Activated naive CD4-positive, alpha-beta T cell treated with Interleukin-2 at 50 U/mL for 16 hours (primary cell): ENCODE measurements around the gene KCNH2.

Source experiments
- DNase-seq: peaks from one replicate; pipeline ENCODE4 v3.0.0-alpha.2; 2020

The KCNH2 gene

DNA sequence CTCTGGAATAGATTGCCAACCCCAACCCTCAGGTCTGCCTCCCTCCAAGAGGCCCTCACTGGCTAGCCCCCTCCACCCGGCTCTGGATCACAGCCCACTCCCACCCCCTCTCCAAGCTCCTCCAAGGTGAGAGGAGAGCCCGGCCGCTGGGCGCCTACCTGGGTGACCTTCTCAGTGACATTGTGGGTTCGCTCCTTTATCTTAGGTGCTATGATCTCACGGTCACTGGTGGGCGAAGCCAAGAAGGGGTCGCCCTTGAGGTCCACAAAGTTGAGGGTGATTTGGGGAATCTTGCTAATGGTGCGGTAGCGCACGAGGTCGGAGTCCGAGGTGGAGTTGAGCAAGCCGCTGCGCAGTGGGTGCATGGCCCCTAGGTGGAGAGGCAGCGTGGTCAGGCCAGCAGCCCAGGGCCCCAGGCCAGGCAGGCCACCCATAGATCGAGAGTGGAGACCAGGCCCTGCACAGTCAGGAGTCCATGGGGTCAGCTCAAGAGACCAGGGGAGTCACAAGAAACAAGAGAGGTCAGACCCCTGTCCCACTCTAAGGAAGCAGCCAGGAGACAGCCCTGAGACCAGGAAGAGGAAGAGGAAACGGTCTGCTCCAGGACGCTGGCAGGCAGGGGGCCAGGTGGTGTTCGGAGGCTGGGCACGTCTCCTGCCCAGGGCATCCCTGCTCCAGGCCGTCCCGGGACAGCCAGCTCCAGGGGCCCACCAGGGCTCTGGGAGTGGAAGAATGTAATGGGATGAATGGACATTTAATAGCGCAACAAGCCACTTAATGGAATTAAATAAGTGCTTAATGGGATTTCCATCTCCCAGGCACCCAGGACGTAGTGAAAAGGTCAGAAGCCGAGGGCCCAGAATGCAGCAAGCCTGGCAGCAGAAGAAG lies 20.7 kb downstream of the KCNH2 start:
- DNase-seq: no peak

DNA sequence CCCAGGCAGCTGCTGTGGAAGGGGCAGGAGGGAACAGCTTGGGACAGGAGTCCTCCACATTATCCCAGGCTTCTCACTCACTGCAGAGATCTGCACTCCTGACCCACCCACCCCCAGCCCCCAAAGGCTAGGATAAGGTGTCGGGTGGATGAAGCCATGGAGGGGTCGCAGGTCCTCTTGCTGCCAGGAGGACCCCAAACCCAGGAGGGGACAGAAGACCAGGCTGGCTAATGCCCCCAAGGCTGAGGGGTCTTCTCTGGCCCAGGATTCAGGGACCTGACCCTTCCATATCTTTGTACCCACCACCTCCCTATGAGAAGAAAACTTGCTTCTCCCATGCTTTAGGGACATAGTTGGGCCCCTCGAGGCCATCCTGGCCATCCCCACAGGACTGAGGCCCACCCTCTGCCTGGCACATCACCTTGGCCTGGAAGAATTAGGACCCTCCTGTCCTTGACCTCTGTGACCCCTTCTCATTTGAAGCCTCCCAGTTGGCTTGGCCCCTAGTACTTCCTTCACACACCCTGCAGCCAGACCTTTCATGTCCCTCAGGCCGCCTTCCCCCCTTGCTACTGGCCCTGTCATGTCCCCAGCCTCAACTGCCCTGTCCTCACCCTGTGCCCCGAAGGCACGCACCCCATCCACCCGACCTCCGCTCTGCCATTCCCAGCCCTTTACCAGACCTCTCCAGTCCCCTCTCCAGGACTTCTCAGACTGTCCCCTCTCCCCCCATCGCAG lies 21.6 kb downstream of the KCNH2 start:
- no peak for DNase-seq

DNA sequence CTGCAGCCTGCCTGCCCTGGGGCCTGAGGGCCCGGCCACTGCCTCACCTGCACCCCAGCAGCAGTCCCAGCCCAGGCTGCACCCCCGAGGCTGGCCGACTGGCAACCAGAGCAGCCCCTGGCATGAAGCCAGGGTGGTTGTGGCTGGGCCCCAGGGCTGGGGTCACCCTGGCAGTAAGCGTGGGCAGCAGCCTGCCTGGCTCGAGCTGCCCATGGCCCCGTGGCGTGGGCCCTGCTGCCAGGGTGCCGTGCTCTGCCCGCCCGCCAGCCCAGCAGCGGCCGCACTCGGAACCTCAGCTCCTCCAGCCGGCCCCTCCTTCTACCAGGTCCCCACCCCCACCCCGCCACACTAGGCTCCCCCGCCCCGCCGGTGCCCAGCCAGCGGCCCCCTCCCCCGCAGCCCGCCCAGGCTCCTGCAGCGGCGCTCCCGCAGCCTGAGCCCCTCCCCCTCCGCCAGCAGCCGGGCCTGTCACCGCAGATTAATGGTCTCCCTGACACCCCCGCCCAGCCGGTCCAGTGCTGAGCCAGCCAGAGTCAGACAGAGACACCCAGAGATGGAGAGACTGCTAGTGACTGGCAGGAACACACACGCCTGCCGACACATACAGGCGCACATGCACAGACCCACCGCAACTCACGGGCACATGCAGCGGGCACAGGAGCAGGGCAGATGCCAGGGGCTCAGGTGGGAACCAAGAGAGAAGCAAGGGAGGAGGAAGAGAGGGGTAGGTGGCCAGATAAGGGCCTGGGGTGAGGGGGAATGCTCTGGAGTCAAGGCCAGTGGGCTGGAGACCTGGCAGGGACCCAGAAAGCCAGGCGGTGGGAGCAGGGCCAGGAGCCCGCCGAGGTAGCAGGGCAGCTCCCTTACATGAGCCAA lies 22.4 kb downstream of the KCNH2 start:
- no peak for DNase-seq

DNA sequence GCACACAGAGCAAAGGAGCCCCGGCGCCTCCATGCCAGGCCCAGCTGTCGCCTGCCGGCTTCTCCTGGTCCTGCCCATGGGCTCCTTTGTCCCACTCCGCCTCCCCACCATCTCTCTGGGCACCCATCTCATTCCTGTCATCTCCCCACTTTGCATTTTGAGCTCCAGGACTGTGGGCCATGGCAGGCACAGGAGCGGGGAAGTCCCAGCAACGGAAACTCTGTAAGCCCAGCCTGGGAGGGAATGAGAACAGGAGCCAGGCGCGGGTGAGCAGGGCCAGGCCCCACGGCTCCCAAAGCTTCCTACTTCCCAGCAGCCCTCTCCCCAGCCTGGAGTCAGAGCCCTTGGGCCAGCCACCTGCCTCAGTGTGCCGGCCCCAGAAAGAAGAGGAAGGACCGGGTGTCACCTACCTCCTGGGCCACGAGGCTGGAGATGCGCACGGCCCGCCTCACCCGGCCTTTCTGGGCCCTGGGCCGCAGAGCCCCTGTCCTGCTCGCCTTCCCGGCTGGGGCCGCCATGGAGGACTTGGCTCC lies 23.1 kb downstream of the KCNH2 start:
- no peak for DNase-seq

DNA sequence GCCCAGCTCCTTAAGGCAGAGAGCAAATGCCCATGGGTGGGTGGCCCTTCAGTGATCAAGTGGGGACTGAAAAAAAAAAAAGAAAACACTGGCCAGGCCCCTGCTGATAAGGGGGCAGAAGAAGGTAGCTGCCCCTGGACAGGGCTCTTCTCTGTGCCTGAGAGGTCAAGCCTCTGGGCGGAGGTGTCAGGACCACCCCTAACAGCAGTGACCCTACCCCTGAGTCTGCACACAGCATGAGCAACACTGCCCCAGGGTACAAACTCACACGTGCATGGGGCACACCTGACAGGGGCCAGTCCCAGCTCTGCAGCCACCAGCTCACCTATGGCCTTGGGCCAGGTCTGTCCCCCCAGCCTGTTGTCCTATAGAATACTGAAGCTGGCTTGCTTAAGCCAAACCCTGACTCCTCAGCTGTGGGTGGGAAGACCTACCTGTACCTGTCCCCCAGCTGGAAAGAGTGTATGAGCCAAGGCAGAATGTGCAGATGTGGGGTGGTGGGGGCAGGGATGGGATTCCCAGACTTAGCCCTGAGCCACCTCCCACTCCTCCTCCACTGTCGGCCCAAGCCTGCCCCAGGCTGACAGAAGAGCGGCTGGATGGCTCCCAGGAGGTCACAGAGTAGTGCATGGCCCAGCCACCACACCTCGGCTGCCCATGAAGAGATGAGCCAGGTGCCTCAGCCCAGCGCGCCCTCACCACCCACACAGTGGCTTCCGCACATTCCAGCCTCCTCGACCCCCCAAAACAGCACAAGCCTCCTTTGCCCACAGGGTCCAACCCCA lies 23.7 kb downstream of the KCNH2 start:
- no peak for DNase-seq

DNA sequence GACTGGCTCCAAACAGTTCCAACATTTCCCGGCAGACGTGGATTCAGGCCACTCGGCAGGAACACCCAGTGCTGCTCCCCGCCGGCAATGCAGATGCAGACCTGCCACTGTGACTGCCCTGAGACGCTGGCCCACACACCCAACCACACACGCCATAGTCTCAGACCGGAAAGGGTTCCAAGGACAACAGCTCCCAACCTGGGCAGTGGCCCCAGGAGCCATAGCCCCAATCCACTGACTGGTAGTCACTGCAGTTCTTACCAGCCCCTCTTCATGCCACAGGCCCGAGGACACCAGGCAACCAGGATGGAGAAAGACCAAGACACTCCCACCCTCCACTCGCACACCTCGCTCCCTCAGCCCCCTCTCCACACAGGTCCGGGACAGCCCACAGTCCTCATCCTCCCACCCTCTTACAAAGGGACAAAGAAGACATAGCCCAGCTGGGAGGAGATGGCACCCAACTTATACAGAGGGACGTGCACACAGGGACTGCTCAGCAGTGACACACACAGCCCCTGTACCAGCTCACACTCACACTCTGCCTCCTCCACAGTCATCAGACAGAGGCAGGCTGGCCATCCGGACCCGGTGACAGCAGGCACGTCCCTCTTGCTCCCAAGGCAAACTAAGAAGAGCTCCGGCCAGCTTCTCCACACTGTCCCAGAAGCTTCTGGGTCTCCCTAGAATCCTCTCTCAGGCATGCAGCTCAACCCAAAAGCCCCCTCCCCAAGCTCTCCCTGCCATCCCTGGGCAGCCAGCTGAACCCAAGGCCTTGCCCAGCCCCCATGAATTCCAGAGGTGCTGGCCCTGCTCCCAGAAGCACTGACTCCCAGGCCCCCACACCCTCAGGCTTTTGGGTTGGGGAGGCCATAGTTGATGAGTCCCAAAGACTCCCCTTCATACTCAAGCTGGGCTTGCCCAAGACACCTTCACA lies 24.8 kb downstream of the KCNH2 start:
- DNase-seq: no peak

DNA sequence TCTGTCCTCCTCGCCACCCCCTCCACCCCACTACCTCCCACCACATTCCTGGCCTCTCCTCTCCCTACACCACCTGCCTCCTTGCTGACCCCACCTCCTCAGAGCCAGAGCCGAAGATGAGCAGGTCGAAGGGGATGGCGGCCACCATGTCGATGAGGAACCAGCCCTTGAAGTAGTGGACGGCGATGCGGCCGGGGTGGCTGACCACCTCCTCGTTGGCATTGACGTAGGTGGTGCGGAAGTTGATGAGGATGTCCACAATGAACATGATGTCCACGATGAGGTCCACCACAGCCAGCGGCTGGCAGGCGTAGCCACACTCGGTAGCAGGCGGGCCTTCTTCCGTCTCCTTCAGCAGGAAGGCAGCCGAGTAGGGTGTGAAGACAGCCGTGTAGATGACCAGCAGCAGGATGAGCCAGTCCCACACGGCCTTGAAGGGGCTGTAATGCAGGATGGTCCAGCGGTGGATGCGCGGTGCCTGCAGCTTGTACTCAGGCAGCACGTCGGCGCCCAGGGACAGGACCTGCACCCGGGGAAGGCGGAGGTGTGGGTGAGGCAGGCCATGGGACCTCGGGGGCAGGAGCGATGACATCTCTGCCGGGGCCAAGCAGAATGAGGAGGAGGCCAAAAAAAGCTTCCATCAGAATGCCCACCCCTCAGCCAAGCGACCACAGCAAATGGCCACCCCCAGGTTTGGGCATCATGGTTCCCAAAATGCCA lies 25.6 kb downstream of the KCNH2 start:
- DNase-seq: no peak

DNA sequence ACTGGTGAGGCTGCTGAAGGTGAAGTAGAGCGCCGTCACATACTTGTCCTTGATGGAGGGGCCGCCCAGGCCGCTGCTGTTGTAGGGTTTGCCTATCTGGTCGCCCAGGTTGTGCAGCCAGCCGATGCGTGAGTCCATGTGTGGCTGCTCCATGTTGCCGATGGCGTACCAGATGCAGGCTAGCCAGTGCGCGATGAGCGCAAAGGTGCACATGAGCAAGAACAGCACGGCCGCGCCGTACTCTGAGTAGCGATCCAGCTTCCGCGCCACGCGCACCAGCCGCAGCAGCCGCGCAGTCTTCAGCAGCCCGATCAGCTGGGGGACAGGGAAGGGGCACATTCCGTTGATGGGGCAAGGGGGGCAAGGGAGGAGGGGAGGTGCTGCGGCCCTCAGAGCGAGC lies 26.6 kb downstream of the KCNH2 start:
- no peak for DNase-seq

DNA sequence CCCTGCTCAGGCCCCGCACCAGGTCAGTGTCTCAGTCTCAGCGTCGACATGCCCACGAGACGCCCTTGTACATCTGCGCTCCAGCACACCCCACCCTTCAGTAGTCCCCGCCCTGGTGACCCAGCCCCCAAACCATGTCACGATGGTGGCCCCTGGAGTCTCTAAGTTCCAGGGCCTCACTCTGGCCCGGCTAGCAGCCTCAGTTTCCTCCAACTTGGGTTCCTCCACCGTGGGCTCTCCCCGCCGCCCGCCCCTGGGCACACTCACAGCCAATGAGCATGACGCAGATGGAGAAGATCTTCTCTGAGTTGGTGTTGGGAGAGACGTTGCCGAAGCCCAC lies 27.0 kb downstream of the KCNH2 start:
- no peak for DNase-seq

DNA sequence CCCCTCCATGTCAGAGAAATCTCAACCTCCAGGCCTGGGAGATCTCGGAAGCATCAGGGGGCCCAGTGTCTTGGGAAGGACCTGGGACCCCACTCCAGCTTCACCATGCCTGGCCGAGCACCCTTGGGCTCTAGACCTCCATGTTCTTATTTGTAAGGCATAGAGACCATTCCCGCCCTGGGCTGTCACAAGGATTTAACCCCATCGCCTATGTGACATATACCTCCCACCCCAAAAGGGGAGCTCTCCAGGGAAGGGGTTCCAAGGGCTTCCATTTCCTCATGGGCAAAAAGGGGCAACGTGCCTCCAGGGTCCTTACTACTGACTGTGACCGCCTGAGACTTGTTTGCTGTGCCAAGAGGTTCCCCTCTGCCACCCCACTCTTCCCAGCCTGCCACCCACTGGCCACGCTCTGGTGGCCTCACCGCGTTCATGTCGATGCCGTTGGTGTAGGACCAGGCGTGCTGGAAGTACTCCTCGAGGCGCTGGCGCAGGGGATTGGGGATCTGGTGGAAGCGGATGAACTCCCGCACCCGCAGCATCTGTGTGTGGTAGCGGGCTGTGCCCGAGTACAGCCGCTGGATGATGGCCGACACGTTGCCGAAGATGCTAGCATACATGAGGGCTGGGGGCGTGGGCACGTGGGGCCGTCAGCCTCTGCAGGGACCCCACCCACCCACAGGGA lies 27.5 kb downstream of the KCNH2 start:
- no peak for DNase-seq

DNA sequence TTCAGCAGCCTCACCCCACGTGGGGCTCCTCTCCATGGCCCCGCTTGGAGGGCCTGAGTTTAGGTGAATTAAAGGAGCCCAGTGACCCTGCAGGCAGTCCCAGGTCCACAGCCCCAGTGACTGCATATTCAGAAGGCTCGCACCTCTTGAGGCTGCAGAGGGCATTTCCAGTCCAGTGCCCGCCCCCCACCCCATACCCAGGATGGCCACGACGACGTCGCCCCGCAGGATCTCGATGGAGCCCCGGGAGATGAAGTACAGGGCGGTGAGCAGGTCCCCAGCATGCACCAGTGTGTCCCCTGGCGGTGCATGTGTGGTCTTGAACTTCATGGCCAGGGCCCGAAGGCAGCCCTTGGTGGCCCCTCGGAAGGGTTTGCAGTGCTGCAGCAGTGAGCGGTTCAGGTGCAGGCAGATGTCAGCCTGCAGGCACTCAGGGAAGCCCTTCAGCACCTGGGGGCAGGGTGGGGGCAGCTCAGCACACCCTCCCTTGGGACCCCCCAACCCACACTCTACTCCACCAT lies 28.1 kb downstream of the KCNH2 start:
- no peak for DNase-seq

DNA sequence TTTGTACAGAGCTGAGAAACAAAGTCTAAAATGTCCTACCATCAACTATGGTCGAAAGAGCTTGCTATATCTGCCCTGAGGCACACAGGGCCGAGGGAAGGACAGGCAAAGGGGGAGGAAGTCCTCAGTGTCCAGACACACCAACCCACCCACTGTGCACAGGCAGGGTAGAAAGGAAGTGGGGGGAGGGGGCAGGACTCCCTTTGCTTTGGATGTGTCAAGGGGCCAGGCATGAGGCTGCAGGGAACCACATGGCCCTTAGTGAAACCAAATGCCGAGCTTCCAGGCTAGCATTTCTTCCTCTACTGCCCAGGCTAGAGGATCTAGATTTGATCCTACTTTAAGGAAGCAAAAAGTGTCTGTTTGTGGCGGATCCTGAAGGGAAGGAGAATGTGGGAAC lies 28.6 kb downstream of the KCNH2 start:
- no peak for DNase-seq

DNA sequence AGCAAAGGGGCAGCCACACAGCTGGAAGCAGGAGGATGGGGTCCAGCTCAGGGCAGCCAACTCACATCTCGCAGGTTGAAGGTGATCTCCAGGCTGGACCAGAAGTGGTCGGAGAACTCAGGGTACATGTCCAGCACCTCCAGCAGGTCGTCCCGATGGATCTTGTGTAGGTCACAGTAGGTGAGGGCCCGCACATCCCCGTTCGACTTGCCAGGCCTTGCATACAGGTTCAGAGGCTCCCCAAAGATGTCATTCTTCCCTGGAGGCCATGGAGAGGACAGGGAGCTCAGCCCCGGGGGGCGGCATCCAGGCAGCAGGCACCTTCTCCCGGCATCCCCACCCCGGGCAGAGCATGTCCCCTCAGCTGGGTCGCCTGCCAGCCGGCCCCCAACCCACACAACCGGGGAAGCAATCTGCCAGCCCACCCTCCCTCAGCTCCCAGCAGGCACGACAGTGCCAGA lies 29.3 kb downstream of the KCNH2 start:
- DNase-seq: no peak

DNA sequence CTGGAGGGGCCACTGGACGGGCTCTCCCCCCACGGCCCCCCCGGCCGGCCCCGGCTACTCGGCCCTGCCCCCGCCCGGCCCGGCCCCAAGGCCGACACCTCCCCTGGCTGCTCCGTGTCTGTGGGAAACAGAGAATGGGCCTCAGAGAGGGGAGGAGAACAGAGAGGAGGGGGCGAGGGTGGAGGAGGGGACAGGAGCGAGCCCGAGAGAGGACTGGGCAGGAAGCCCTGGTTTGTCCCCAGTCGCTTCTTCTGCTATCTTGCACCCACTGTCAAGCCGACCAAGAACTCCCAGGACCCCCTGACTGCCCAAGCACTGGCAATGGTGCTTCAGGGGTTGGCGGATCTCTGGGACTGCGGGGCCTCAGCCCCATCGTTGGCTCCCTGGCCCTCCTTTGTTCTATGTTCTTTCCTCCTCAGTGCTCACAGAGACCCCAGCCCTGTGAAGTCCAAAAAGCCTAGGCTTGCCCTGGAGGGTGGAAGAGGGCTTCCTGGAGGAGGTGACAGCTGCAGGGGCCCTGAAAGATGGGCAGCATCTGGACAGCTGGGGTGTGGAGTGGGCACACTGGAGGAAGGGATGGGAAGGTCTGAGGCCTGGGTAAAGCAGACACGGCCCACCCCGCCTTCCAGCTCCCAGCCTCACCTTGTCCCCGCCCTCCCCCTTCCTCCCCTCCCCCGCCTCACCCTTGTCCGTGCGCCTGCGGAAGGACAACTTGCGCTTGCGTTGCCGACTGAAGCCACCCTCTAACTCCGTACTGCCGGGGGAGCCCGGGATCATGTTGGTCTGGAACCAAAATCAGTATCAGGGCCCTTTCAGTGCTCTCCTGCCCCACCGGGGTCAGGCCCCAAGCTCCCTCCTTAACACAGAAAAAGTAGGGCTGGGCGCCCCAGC lies 30.1 kb downstream of the KCNH2 start:
- no peak for DNase-seq

DNA sequence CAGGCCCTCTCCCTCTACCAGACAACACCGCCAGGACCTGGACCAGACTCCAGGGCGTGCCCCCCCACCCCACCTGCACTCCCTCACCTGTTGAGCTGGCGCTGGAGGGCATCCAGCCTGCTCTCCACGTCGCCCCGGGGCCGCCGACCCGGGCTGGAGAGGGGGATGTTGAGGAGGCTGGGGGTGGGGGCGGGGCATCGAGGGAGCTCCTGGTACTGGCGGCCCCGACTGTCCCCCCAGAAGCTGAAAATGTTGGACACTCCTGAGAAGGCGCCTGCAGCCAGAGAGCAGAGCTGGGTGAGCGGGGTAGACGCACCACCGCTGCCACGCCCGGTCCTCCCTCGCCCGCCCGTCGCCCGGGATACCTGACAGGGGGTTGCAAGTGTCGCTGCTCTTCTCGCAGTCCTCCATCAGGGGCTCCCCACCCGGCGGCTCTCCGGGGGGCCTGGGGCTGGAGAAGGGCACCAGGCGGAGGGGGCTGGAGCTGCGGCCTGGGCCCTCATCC lies 30.8 kb downstream of the KCNH2 start:
- DNase-seq: no peak

DNA sequence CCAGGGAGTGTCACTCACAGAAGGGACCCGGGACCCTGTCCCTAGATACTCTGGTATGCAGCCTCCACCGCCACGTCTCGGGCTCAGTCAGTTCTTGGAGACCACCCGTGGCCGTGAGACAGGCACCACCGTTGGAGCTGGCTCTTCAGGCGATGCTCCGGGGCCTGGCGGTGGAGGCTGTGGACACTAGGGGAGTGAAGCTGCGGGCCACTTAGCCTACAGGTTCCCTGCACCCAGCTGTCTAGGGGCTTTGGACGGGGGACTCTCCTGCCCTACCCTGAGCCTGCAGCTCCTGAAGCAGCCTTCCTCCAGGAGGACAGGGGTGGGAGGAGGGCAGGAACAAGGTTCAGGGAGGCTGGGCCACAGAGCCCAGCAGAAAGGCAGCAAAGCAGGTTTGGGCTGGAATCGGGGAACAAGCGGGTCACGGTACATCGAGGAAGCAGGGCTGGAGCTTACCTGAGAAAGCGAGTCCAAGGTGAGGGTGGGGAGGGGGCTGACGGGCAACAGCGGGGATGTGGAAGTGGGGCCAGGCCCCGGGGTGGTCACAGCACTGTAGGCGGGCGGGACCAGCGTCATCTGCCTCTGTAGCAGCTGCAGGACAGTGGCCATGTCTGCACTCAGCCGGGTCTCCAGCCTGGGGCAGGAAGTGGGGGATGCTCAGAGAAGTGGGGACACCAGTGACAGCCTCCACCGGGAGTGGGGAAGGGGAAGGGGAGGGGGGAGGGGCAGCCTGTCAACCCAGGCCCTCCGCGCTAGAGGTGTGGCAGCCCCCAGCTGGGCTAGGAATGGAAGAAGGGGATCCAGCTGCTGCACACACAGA lies 31.5 kb downstream of the KCNH2 start:
- DNase-seq: no peak

DNA sequence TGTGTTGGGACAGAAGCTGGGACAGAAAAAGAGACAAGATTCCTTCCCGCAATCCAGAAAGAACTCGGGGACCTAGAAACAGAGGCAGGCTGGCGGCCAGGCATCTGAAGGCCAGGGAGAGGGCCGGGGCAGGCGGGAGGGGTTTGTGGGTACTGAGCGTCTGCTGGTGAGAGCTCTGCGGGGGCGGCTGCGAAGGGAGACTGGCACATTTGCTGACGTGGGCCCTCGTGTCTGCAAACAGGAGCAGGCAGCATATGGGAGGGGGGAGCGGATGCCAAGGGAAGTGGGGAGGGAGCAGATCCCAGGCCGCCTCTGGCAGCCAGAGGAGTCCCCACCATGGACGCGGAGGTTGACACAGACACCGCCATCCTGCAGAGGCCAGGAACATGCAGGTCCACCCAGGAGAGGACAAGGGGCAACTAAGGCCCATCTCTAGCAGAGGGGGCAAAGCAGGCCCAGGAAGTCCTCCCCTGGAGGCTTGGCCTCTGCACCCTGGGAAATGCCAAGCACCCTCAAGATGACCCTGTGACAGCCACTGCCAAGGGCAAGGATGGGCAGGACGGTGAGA lies 32.2 kb downstream of the KCNH2 start:
- DNase-seq: no peak
